Peyer's patch (tissue), 4 donors: ENCODE data around the gene P2RX6. TPM values are rescaled to one million over a fixed set of nuclear protein-coding genes. Genes with fewer than 3 reads are reported as not detected.

Source experiments
- DNase-seq, 3 donors: peaks; one replicate each; pipeline ENCODE4 v3.0.0-alpha.2; 2017 to 2019
- H3K27ac ChIP-seq, 4 donors: fragments of 200-600 bp; sonication (generic); one replicate each; pipeline ENCODE4 v1.5.1; 2016 to 2019
- H3K27me3 ChIP-seq, 2 donors: fragments of 200-600 bp; sonication (generic); one replicate each; pipeline ENCODE4 v1.5.1; 2019
- H3K36me3 ChIP-seq, 3 donors: fragments of 200-600 bp; sonication (generic); one replicate each; pipeline ENCODE4 v1.5.1; 2016 to 2019
- H3K4me1 ChIP-seq, 4 donors: fragments of 200-600 bp; sonication (generic); one replicate each; pipeline ENCODE4 v1.5.1; 2016 to 2019
- H3K4me3 ChIP-seq, 4 donors: fragments of 200-600 bp; sonication (generic); 1 replicate in 3 of 4; 2 replicates in 1 of 4; pipeline ENCODE4 v1.5.1; 2016 to 2019; ENCODE audit warnings: mild to moderate bottlenecking in 1 of 4
- H3K9me3 ChIP-seq, 4 donors: fragments of 200-600 bp; sonication (generic); one replicate each; pipeline ENCODE4 v1.5.1; 2016 to 2019; ENCODE audit warnings: mild to moderate bottlenecking in 1 of 4
- POLR2A ChIP-seq, 2 donors: fragments of 450-650 bp; IDR thresholded peaks; one replicate each; pipeline ENCODE4 v1.5.1; 2017; ENCODE audit warnings: antibody characterized with exemption in 2 of 2, mild to moderate bottlenecking in 2 of 2, moderate library complexity in 2 of 2
- total RNA-seq, 4 donors: library from RNA; depleted of rRNA; stranded (reverse); fragments of >200 nt; gene quantifications; one replicate each; pipeline ENCODE4 v1.1.0, GENCODE V29; 2016
- TF ChIP-seq, protein P1 (sequence below), 6 experiments: fragments of 450-650 bp in 4 of 6; fragments of 200-600 bp in 2 of 6; sonication (generic) in 1 of 6; IDR thresholded peaks; one replicate each; pipeline ENCODE4 v1.5.1; 2017 to 2019; ENCODE audit warnings: antibody characterized with exemption in 6 of 6, mild to moderate bottlenecking in 3 of 6, moderate library complexity in 1 of 6

Gene P2RX6
- total RNA-seq, 4 donors from 2014 or later: 1.7 to 2.0 TPM; not detected in 2

DNA sequence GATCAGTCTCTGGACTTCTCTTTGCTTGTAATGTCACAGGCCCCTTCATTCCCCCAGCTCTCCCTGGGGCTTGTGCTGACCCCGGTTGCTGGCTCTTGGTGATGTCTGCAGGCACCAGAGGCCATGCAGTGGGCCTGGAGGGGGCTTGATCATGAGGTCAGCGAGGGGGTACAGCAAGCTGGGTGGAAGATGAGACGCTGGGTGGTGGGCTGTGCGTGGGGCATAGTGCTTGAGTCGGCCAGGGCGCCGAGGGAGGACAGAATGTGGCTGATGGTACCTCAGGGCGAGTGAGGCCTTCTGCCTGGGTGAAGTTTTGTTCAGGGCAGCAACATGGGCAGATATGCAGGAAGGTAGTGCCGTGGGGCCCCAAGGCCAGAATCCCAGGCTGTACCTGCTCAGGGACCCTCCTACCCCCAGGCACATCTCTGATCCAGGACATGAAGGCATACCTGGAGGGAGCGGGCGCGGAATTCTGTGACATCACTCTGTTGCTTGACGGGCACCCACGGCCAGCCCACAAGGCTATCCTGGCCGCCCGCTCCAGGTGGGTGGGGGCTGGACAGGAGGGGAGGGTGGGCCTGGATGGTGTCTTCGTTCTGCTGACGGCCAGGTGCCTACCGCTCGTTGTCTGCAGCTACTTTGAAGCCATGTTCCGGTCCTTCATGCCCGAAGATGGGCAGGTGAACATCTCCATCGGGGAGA, 19.5 kb upstream of the P2RX6 start:
- Histone ChIP-seq H3K27ac (no peak overlapping the region), H3K27me3 (no peaks in the 10 kb centered on the region), H3K4me1 (peaks cover 0 to 10% (median 5%) of the 10 kb centered on the region in 4 donors), H3K9me3 (no peaks in the 10 kb centered on the region), H3K4me3 (no peak overlapping the region), H3K36me3 (peaks cover 0 to 78% (median 0%) of the 10 kb centered on the region in 3 donors)
- TF ChIP-seq, protein P1, sequence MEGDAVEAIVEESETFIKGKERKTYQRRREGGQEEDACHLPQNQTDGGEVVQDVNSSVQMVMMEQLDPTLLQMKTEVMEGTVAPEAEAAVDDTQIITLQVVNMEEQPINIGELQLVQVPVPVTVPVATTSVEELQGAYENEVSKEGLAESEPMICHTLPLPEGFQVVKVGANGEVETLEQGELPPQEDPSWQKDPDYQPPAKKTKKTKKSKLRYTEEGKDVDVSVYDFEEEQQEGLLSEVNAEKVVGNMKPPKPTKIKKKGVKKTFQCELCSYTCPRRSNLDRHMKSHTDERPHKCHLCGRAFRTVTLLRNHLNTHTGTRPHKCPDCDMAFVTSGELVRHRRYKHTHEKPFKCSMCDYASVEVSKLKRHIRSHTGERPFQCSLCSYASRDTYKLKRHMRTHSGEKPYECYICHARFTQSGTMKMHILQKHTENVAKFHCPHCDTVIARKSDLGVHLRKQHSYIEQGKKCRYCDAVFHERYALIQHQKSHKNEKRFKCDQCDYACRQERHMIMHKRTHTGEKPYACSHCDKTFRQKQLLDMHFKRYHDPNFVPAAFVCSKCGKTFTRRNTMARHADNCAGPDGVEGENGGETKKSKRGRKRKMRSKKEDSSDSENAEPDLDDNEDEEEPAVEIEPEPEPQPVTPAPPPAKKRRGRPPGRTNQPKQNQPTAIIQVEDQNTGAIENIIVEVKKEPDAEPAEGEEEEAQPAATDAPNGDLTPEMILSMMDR (IDR thresholded peaks at IDR 0.05): no peak
- no peak for TF ChIP-seq POLR2A (IDR thresholded peaks at IDR 0.05)
- DNase-seq: no peak

GRCh38 chr22:20996031-20996410, 18.9 kb upstream of the P2RX6 start:
- TF ChIP-seq POLR2A (IDR thresholded peaks at IDR 0.05): no peak
- no peak overlapping the region for H3K4me3 ChIP-seq
- H3K9me3 ChIP-seq: no peaks in the 10 kb centered on the region
- peaks cover 0 to 73% (median 0%) of the 10 kb centered on the region in 3 donors for H3K36me3 ChIP-seq
- no peak overlapping the region for H3K27ac ChIP-seq
- DNase-seq: no peak
- peaks cover 0 to 15% (median 10%) of the 10 kb centered on the region in 4 donors for H3K4me1 ChIP-seq
- no peaks in the 10 kb centered on the region for H3K27me3 ChIP-seq

- no peak for DNase-seq
- Histone ChIP-seq H3K36me3 (peaks cover 0 to 65% (median 0%) of the 10 kb centered on the region in 3 donors), H3K27me3 (no peaks in the 10 kb centered on the region), H3K9me3 (no peaks in the 10 kb centered on the region), H3K27ac (no peak overlapping the region), H3K4me3 (no peak overlapping the region), H3K4me1 (peaks cover 0 to 18% (median 13%) of the 10 kb centered on the region in 4 donors)
- TF ChIP-seq, protein P1 (IDR thresholded peaks at IDR 0.05): no peak
- TF ChIP-seq POLR2A (IDR thresholded peaks at IDR 0.05): no peak
Measured at GRCh38 chr22:20996598-20997535, 18.1 kb upstream of the P2RX6 start.

- H3K27me3 ChIP-seq: no peaks in the 10 kb centered on the region
- no peak overlapping the region for H3K27ac ChIP-seq
- H3K4me1 ChIP-seq: peaks cover 0 to 18% (median 14%) of the 10 kb centered on the region in 4 donors
- no peak overlapping the region for H3K4me3 ChIP-seq
- no peak for DNase-seq
- H3K36me3 ChIP-seq: peaks cover 0 to 57% (median 0%) of the 10 kb centered on the region in 3 donors
- TF ChIP-seq POLR2A (IDR thresholded peaks at IDR 0.05): no peak
- TF ChIP-seq, protein P1 (IDR thresholded peaks at IDR 0.05): no peak
- no peaks in the 10 kb centered on the region for H3K9me3 ChIP-seq
Measured at GRCh38 chr22:20997536-20998257, 17.3 kb upstream of the P2RX6 start.

DNA sequence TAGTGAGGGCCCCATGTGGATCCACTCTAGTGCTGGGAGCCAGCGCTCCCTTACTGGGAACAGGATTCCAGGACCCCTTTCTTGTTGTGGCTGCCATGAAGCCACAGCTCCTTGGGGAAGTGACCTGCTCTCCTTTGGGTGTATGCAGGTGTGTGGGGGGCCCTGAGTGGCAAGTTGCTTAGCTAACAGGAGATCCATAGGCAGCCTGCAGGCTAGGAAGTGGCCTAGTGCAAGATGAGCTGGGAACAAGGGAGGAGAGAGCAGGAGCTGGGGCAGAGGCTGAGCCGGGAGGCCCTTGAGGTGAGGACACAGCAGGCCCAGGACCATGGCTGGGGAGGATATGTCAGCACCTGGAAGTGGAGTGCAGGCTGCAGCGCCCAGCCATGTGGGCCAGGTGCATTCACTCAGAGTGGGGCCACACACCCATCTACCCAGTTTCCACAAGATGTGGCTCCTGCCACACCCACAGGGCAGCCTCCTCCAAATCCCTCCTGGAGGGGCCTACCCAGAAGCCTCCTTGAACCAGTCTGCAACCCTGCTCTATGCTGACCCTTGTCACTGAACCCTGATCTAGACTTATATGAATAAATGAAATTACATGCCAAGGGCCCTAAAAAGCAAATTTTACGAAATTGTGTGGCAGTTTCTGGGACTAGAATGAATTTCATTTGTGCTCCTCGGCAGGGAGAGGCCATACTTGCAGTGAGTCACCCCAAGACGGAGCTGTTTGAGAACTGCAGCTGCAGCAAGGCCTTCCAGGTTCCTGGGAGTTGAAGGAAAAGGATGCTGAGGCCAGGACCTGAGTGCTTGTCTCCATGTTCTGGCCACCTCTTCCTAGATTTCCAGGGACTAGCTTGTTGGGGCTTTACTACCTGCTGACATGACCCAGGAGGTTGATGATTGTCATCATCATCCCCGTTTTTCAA, 16.3 kb upstream of the P2RX6 start:
- Histone ChIP-seq H3K27ac (no peak overlapping the region), H3K9me3 (no peaks in the 10 kb centered on the region), H3K36me3 (peaks cover 0 to 47% (median 0%) of the 10 kb centered on the region in 3 donors), H3K27me3 (no peaks in the 10 kb centered on the region), H3K4me1 (peaks cover 0 to 28% (median 23%) of the 10 kb centered on the region in 4 donors), H3K4me3 (no peak overlapping the region)
- DNase-seq: no peak
- TF ChIP-seq POLR2A (IDR thresholded peaks at IDR 0.05): no peak
- TF ChIP-seq, protein P1 (IDR thresholded peaks at IDR 0.05): no peak
